ENCODE results near the gene BAIAP3. TPM values are rescaled to one million over a fixed set of nuclear protein-coding genes. Genes with fewer than 3 reads are reported as not detected.

BAIAP3 gene
- total RNA-seq, 1 experiment from 2014 or later, result 44.7 TPM

GRCh38 chr16:1311738-1312466 is 21.5 kb upstream of the BAIAP3 start:
- peaks cover 7 to 37% of the 10 kb centered on the region in 2 experiments for H3K4me1 ChIP-seq (ENCODE audit: control insufficient read depth in 1 of 2, insufficient read depth in 2 of 2, low read length in 2 of 2)
- ChIA-PET RAD21 (ENCODE audit: low non-redundant PET in 1 of 2, low total read pairs in 2 of 2, uncharacterized antibody in 2 of 2, unreplicated experiment in 2 of 2) (no interaction called here), POLR2A (no interaction called here), CTCF (no interaction called here)
- ATAC-seq (no peak), DNase-seq (ENCODE audit: low read depth, low spot score) (no peak)
- TF ChIP-seq SRF (IDR thresholded peaks at IDR 0.05; ENCODE audit: low read depth) (no peak), CEBPB (IDR thresholded peaks at IDR 0.05; ENCODE audit: low read depth) (no peak), ZFX (IDR thresholded peaks at IDR 0.05) (no peak), RAD21 (IDR thresholded peaks at IDR 0.05; ENCODE audit: low read depth) (no peak), ELF1 (IDR thresholded peaks at IDR 0.05; ENCODE audit: borderline replicate concordance, low read depth) (no peak), ATF3 (IDR thresholded peaks at IDR 0.05) (no peak), FOSL1 (IDR thresholded peaks at IDR 0.05; ENCODE audit: low read depth) (no peak), CBX3 (IDR thresholded peaks at IDR 0.05; ENCODE audit: low read depth) (no peak), MAX (IDR thresholded peaks at IDR 0.05) (no peak), SP1 (IDR thresholded peaks at IDR 0.05; ENCODE audit: low read depth) (no peak), EZH2phosphoT487 (IDR thresholded peaks at IDR 0.05; ENCODE audit: borderline replicate concordance) (no peak), TCF7L2 (IDR thresholded peaks at IDR 0.05; ENCODE audit: borderline replicate concordance, extremely low read depth, insufficient read depth, insufficient read length) (no peak), REST (IDR thresholded peaks at IDR 0.05; ENCODE audit: low read depth) (no peak), POLR2A (IDR thresholded peaks at IDR 0.05; ENCODE audit: borderline replicate concordance, extremely low read depth, insufficient read depth, insufficient read length) (no peak), ZNF274 (IDR thresholded peaks at IDR 0.05; ENCODE audit: low read depth, low read length) (no peak), ZBTB33 (IDR thresholded peaks at IDR 0.05; ENCODE audit: extremely low read depth, insufficient replicate concordance, low read length) (no peak), EGR1 (IDR thresholded peaks at IDR 0.05; ENCODE audit: low read depth) (no peak), CTCF (IDR thresholded peaks at IDR 0.05 in 2 of 3, conservative IDR thresholded peaks at IDR 0.05 in 1 of 3; ENCODE audit: borderline replicate concordance in 1 of 3, insufficient read depth in 1 of 3, low read depth in 2 of 3, low read length in 2 of 3) (no peak)
- no peaks in the 10 kb centered on the region for H3K9me2 ChIP-seq (ENCODE audit: insufficient read depth)
- H3K4me2 ChIP-seq (ENCODE audit: low read length), result peak overlapping the region; percentile 94
- intact Hi-C loops (cut with micrococcal nuclease), result no loop called here
- H2AFZ ChIP-seq (ENCODE audit: low read depth, low read length, poor library complexity, severe bottlenecking), result no peak overlapping the region
- no peaks in the 10 kb centered on the region for H3K27me3 ChIP-seq (ENCODE audit: insufficient read depth, low read length)
- H3K27ac ChIP-seq (ENCODE audit: low read depth, low read length), result peak overlapping the region; percentile 100; the same call in 1 of the 2 replicates
- no peaks in the 10 kb centered on the region for H3K9me3 ChIP-seq (ENCODE audit: control insufficient read depth in 1 of 2, insufficient read depth in 1 of 2, low read depth in 1 of 2, low read length in 2 of 2)
- no TSS peak for BruUV-seq (replicated peaks)
- H3K4me3 ChIP-seq (replicated peaks in 1 of 2; ENCODE audit: low read depth in 1 of 2, low read length in 2 of 2), result peak overlapping the region; percentile 98 to 99
- peaks cover 22 to 45% of the 10 kb centered on the region in 2 experiments for H3K36me3 ChIP-seq (ENCODE audit: control insufficient read depth in 1 of 2, insufficient read depth in 2 of 2, low read length in 2 of 2)
- H3K79me2 ChIP-seq (ENCODE audit: insufficient read depth, low read length), result peaks cover 71% of the 10 kb centered on the region
- H4K20me1 ChIP-seq (ENCODE audit: insufficient read depth), result peaks cover 29% of the 10 kb centered on the region; the same call in 1 of the 2 replicates
- H3K9ac ChIP-seq (ENCODE audit: low read length), result peak overlapping the region; percentile 96
